MM.1S (cell line): ENCODE measurements around the gene GFPT2.
A peak's percentile ranks its signal among the peaks of the same experiment; 100 is the strongest.

Experiments
- DNase-seq: peaks from one replicate; pipeline ENCODE4 v3.0.0-alpha.2; 2015
- H2AFZ ChIP-seq: fragments of 300-600 bp; sonication (generic); 2 replicates; pipeline ENCODE4 v1.6.0; 2016; ENCODE audit warnings: antibody characterized with exemption, low read length
- H3F3A ChIP-seq: fragments of 300-600 bp; sonication (generic); 2 replicates; pipeline ENCODE4 v1.6.1; 2016; ENCODE audit warnings: mild to moderate bottlenecking, antibody characterized with exemption, low read length, moderate library complexity, mixed read lengths; ENCODE audit not compliant: insufficient read depth
- H3K27ac ChIP-seq: fragments of 300-600 bp; sonication (generic); 2 replicates; pipeline ENCODE4 v1.5.1; 2016; ENCODE audit warnings: mild to moderate bottlenecking, low read length
- H3K27me3 ChIP-seq: fragments of 300-600 bp; sonication (generic); replicated peaks from 2 replicates; pipeline ENCODE4 v1.6.0; 2016; ENCODE audit warnings: low read length; ENCODE audit not compliant: insufficient read depth
- H3K36me3 ChIP-seq: fragments of 300-600 bp; sonication (generic); replicated peaks from 2 replicates; pipeline ENCODE4 v1.6.1; 2016; ENCODE audit warnings: mild to moderate bottlenecking, low read length, mixed read lengths; ENCODE audit not compliant: insufficient read depth
- H3K4me1 ChIP-seq: fragments of 300-600 bp; sonication (generic); 2 replicates; pipeline ENCODE4 v1.6.1; 2016; ENCODE audit warnings: low read length, mixed read lengths
- H3K4me2 ChIP-seq: fragments of 300-600 bp; sonication (generic); 2 replicates; pipeline ENCODE4 v1.6.0; 2016; ENCODE audit warnings: low read depth, low read length
- H3K4me3 ChIP-seq: fragments of 300-600 bp; sonication (generic); 2 replicates; pipeline ENCODE4 v1.5.1; 2016; ENCODE audit warnings: low read length, mixed read lengths
- H3K79me2 ChIP-seq: fragments of 300-600 bp; sonication (generic); 2 replicates; pipeline ENCODE4 v1.6.1; 2016; ENCODE audit warnings: mixed run types, low read length, mixed read lengths
- H3K9ac ChIP-seq: fragments of 300-600 bp; sonication (generic); 2 replicates; pipeline ENCODE4 v1.6.1; 2016; ENCODE audit warnings: low read length, mixed read lengths
- H3K9me2 ChIP-seq: fragments of 300-600 bp; sonication (generic); replicated peaks from 2 replicates; pipeline ENCODE4 v1.6.1; 2016; ENCODE audit warnings: mild to moderate bottlenecking, low read length, mixed read lengths; ENCODE audit not compliant: insufficient read depth
- H3K9me3 ChIP-seq: fragments of 300-600 bp; sonication (generic); replicated peaks from 2 replicates; pipeline ENCODE4 v1.6.1; 2016; ENCODE audit warnings: mild to moderate bottlenecking, low read length, mixed read lengths; ENCODE audit not compliant: insufficient read depth
- H4K20me1 ChIP-seq: fragments of 300-600 bp; sonication (generic); 2 replicates; pipeline ENCODE4 v1.6.1; 2016; ENCODE audit warnings: mild to moderate bottlenecking, low read length, moderate library complexity, mixed read lengths; ENCODE audit not compliant: insufficient read depth
- CTCF ChIP-seq: fragments of 300-600 bp; sonication (generic); IDR thresholded peaks from 2 replicates; pipeline ENCODE4 v1.5.1; 2016; ENCODE audit warnings: antibody characterized with exemption, low read length, mixed read lengths
- EZH2 ChIP-seq: fragments of 300-600 bp; sonication (generic); optimal IDR thresholded peaks from 2 replicates; pipeline ENCODE3; 2017; ENCODE audit warnings: low read depth, mild to moderate bottlenecking, antibody characterized with exemption, low read length, mixed read lengths
- EZH2phosphoT487 ChIP-seq: fragments of 300-600 bp; sonication (generic); IDR thresholded peaks from 2 replicates; pipeline ENCODE4 v1.6.1; 2018; ENCODE audit warnings: antibody characterized with exemption, low read length

GFPT2 gene

GRCh38 chr5:180316586-180316985, 36.5 kb downstream of the GFPT2 start:
- no peak for DNase-seq
- H2AFZ ChIP-seq, result no peak overlapping the region
- no peaks in the 10 kb centered on the region for H4K20me1 ChIP-seq
- TF ChIP-seq EZH2 (no peak), EZH2phosphoT487 (no peak), CTCF (no peak)
- H3K27ac ChIP-seq, result no peak overlapping the region
- H3K36me3 ChIP-seq, result no peaks in the 10 kb centered on the region
- no peaks in the 10 kb centered on the region for H3K79me2 ChIP-seq
- H3K27me3 ChIP-seq, result peaks cover 67% of the 10 kb centered on the region
- no peaks in the 10 kb centered on the region for H3K9me2 ChIP-seq
- H3K9ac ChIP-seq, result no peak overlapping the region
- no peaks in the 10 kb centered on the region for H3F3A ChIP-seq
- H3K4me1 ChIP-seq, result no peaks in the 10 kb centered on the region
- no peaks in the 10 kb centered on the region for H3K9me3 ChIP-seq
- H3K4me2 ChIP-seq, result no peak overlapping the region; the same call in 1 of the 2 replicates
- no peak overlapping the region for H3K4me3 ChIP-seq

- H2AFZ ChIP-seq, result no peak overlapping the region
- H3K4me2 ChIP-seq, result no peak overlapping the region
- H3K79me2 ChIP-seq, result no peaks in the 10 kb centered on the region
- no peaks in the 10 kb centered on the region for H3K4me1 ChIP-seq
- no peak overlapping the region for H3K27ac ChIP-seq
- H3F3A ChIP-seq, result no peaks in the 10 kb centered on the region
- H3K9me3 ChIP-seq, result no peaks in the 10 kb centered on the region
- H3K27me3 ChIP-seq, result peaks cover 65% of the 10 kb centered on the region
- H3K36me3 ChIP-seq, result no peaks in the 10 kb centered on the region
- H3K9ac ChIP-seq, result no peak overlapping the region
- TF ChIP-seq EZH2 (no peak), CTCF (peak; percentile 93), EZH2phosphoT487 (no peak)
- H4K20me1 ChIP-seq, result no peaks in the 10 kb centered on the region
- H3K4me3 ChIP-seq, result no peak overlapping the region
- H3K9me2 ChIP-seq, result no peaks in the 10 kb centered on the region
- peak; percentile 41 for DNase-seq
Measured at GRCh38 chr5:180315762-180316212, 37.3 kb downstream of the GFPT2 start.

- Histone ChIP-seq H3K27ac (no peak overlapping the region), H3K4me3 (no peak overlapping the region), H4K20me1 (no peaks in the 10 kb centered on the region), H3F3A (no peaks in the 10 kb centered on the region), H3K4me2 (no peak overlapping the region), H3K36me3 (no peaks in the 10 kb centered on the region), H3K9me3 (no peaks in the 10 kb centered on the region), H3K9ac (no peak overlapping the region), H3K79me2 (no peaks in the 10 kb centered on the region), H3K27me3 (peaks cover 46% of the 10 kb centered on the region), H3K4me1 (no peaks in the 10 kb centered on the region), H3K9me2 (no peaks in the 10 kb centered on the region), H2AFZ (no peak overlapping the region)
- DNase-seq, result no peak
- no peak for TF ChIP-seq EZH2
- TF ChIP-seq EZH2phosphoT487, result no peak
- TF ChIP-seq CTCF, result no peak
Measured at GRCh38 chr5:180313677-180314505, 39.2 kb downstream of the GFPT2 start.
